Progenitor cell of endocrine pancreas (in vitro differentiated cells): ENCODE data around the gene PDS5A. TPM values are rescaled to one million over a fixed set of nuclear protein-coding genes. Genes with fewer than 3 reads are reported as not detected.

Experiments
- DNase-seq: peaks from one replicate; pipeline ENCODE4 v3.0.0; 2021; ENCODE audit warnings: low spot score; ENCODE audit not compliant: unreplicated experiment
- H3K27ac Mint-ChIP-seq: 2 replicates; pipeline ENCODE4 v1.8.0; 2021; ENCODE audit warnings: mild to moderate bottlenecking, moderate library complexity, mixed read lengths
- H3K27me3 Mint-ChIP-seq: 2 replicates; pipeline ENCODE4 v1.8.0; 2021; ENCODE audit warnings: mixed read lengths
- H3K36me3 Mint-ChIP-seq: 2 replicates; pipeline ENCODE4 v1.8.0; 2022; ENCODE audit warnings: mixed read lengths; ENCODE audit not compliant: insufficient read depth
- H3K4me1 Mint-ChIP-seq: 2 replicates; pipeline ENCODE4 v1.8.0; 2021; ENCODE audit warnings: low read depth, mixed read lengths
- H3K4me3 Mint-ChIP-seq: 2 replicates; pipeline ENCODE4 v1.8.0; 2021; ENCODE audit warnings: low read depth, mild to moderate bottlenecking, moderate library complexity, mixed read lengths
- H3K9me3 Mint-ChIP-seq: 2 replicates; pipeline ENCODE4 v1.8.0; 2021; ENCODE audit warnings: low read depth, mixed read lengths
- CTCF ChIP-seq: fragments of 200-600 bp; sonication (generic); IDR thresholded peaks from one replicate; pipeline ENCODE4 v1.5.0; 2021; ENCODE audit warnings: antibody characterized with exemption, mild to moderate bottlenecking; ENCODE audit not compliant: unreplicated experiment
- total RNA-seq: library from RNA; stranded (reverse); gene quantifications from 2 replicates; pipeline ENCODE4 v1.2.1, GENCODE V29; 2021

Gene PDS5A
- total RNA-seq, 1 donor from 2014 or later, result 91.1 TPM

- Mint-ChIP-seq H3K27me3 (no peaks in the 10 kb centered on the region), H3K27ac (peak overlapping the region; percentile 65)
Observed at GRCh38 chr4:39924014-39924413, 53.7 kb downstream of the PDS5A start.

GRCh38 chr4:39922399-39922798 lies 55.3 kb downstream of the PDS5A start:
- TF ChIP-seq CTCF, result no peak
- H3K4me3 Mint-ChIP-seq, result no peak overlapping the region
- no peaks in the 10 kb centered on the region for H3K9me3 Mint-ChIP-seq
- no peak overlapping the region for H3K27ac Mint-ChIP-seq
- H3K36me3 Mint-ChIP-seq, result peaks cover 28% of the 10 kb centered on the region
- no peak for DNase-seq
- H3K27me3 Mint-ChIP-seq, result no peaks in the 10 kb centered on the region
- peaks cover 16% of the 10 kb centered on the region for H3K4me1 Mint-ChIP-seq

More at GRCh38 chr4:39924014-39924413, 53.7 kb downstream of the PDS5A start:
- peaks cover 29% of the 10 kb centered on the region for H3K36me3 Mint-ChIP-seq
- TF ChIP-seq CTCF, result no peak
- no peak overlapping the region for H3K4me3 Mint-ChIP-seq
- DNase-seq, result no peak
- H3K9me3 Mint-ChIP-seq, result no peaks in the 10 kb centered on the region
- peaks cover 16% of the 10 kb centered on the region for H3K4me1 Mint-ChIP-seq

GRCh38 chr4:39913471-39913870 lies 64.2 kb downstream of the PDS5A start:
- Mint-ChIP-seq H3K36me3 (peaks cover 17% of the 10 kb centered on the region), H3K27me3 (no peaks in the 10 kb centered on the region), H3K4me3 (no peak overlapping the region), H3K27ac (no peak overlapping the region), H3K9me3 (no peaks in the 10 kb centered on the region), H3K4me1 (no peaks in the 10 kb centered on the region)
- no peak for TF ChIP-seq CTCF
- DNase-seq, result no peak

- peaks cover 26% of the 10 kb centered on the region for H3K36me3 Mint-ChIP-seq
Observed at GRCh38 chr4:39910064-39910463, 67.6 kb downstream of the PDS5A start.

GRCh38 chr4:39908284-39908683 lies 69.4 kb downstream of the PDS5A start:
- DNase-seq, result no peak
- H3K4me3 Mint-ChIP-seq, result no peak overlapping the region
- no peak overlapping the region for H3K27ac Mint-ChIP-seq
- no peaks in the 10 kb centered on the region for H3K9me3 Mint-ChIP-seq
- H3K27me3 Mint-ChIP-seq, result no peaks in the 10 kb centered on the region
- TF ChIP-seq CTCF, result no peak
- H3K36me3 Mint-ChIP-seq, result peaks cover 25% of the 10 kb centered on the region
- no peaks in the 10 kb centered on the region for H3K4me1 Mint-ChIP-seq

More at GRCh38 chr4:39910064-39910463, 67.6 kb downstream of the PDS5A start:
- Mint-ChIP-seq H3K27ac (no peak overlapping the region), H3K9me3 (no peaks in the 10 kb centered on the region), H3K27me3 (no peaks in the 10 kb centered on the region), H3K4me1 (no peaks in the 10 kb centered on the region), H3K4me3 (no peak overlapping the region)
- TF ChIP-seq CTCF, result no peak
- no peak for DNase-seq
